Ectodermal cell (in vitro differentiated cells): ENCODE data around the gene WSCD2.

Experiments used
- H3K27ac ChIP-seq: 2 replicates; pipeline ENCODE4 v1.7.0; 2013; ENCODE audit warnings: mild to moderate bottlenecking, low read depth, low read length; ENCODE audit not compliant: insufficient read depth, poor library complexity, severe bottlenecking
- H3K27me3 ChIP-seq: 2 replicates; pipeline ENCODE4 v1.7.0; 2013; ENCODE audit warnings: mild to moderate bottlenecking, low read length; ENCODE audit not compliant: insufficient read depth, control insufficient read depth, poor library complexity, severe bottlenecking
- H3K36me3 ChIP-seq: one replicate; pipeline ENCODE4 v1.7.0; 2013; ENCODE audit warnings: low read length; ENCODE audit not compliant: control insufficient read depth, insufficient read depth
- H3K4me1 ChIP-seq: one replicate; pipeline ENCODE4 v1.7.0; 2013; ENCODE audit warnings: low read length; ENCODE audit not compliant: control insufficient read depth, insufficient read depth
- H3K4me3 ChIP-seq: 2 replicates; pipeline ENCODE4 v1.7.0; 2013; ENCODE audit warnings: low read depth, low read length, control low read depth; ENCODE audit not compliant: insufficient read depth
- H3K9me3 ChIP-seq: 2 replicates; pipeline ENCODE4 v1.7.0; 2013; ENCODE audit warnings: mild to moderate bottlenecking, low read length, moderate library complexity; ENCODE audit not compliant: control insufficient read depth
- WGBS, 2 experiments: methylation state at CpG; one replicate each; pipeline ENCODE4 v1.1.7; 2013; ENCODE audit warnings: missing lambda C conversion rate in 2 of 2; 5-methylcytosine and 5-hydroxymethylcytosine counted together

The WSCD2 gene

GRCh38 chr12:108190529-108190928 is 61.4 kb downstream of the WSCD2 start:
- Histone ChIP-seq H3K36me3 (no peaks in the 10 kb centered on the region), H3K27ac (no peak overlapping the region), H3K4me1 (no peaks in the 10 kb centered on the region), H3K4me3 (no peak overlapping the region), H3K9me3 (no peaks in the 10 kb centered on the region), H3K27me3 (no peaks in the 10 kb centered on the region)
- 82 to 83% methylated on average over 3 of the region's 3 CpGs for WGBS, 2 experiments

- 91 to 96% methylated on average over 1 to 2 of the region's 2 CpGs for WGBS, 2 experiments
- Histone ChIP-seq H3K27ac (no peak overlapping the region), H3K36me3 (no peaks in the 10 kb centered on the region), H3K4me1 (no peaks in the 10 kb centered on the region), H3K27me3 (no peaks in the 10 kb centered on the region), H3K9me3 (no peaks in the 10 kb centered on the region), H3K4me3 (no peak overlapping the region)
Measured at GRCh38 chr12:108191086-108191485, 62.0 kb downstream of the WSCD2 start.

GRCh38 chr12:108191938-108192337 is 62.9 kb downstream of the WSCD2 start:
- Histone ChIP-seq H3K4me3 (no peak overlapping the region), H3K9me3 (no peaks in the 10 kb centered on the region), H3K27me3 (no peaks in the 10 kb centered on the region), H3K4me1 (no peaks in the 10 kb centered on the region), H3K27ac (no peak overlapping the region), H3K36me3 (no peaks in the 10 kb centered on the region)
- 70 to 75% methylated on average over 4 of the region's 4 CpGs for WGBS, 2 experiments

GRCh38 chr12:108193493-108193892 is 64.4 kb downstream of the WSCD2 start:
- Histone ChIP-seq H3K27ac (no peak overlapping the region), H3K27me3 (no peaks in the 10 kb centered on the region), H3K4me3 (no peak overlapping the region), H3K36me3 (no peaks in the 10 kb centered on the region), H3K4me1 (no peaks in the 10 kb centered on the region), H3K9me3 (no peaks in the 10 kb centered on the region)
- WGBS, 2 experiments, result 77 to 80% methylated on average over 5 of the region's 5 CpGs

GRCh38 chr12:108193917-108194316 is 64.8 kb downstream of the WSCD2 start:
- no peaks in the 10 kb centered on the region for H3K27me3 ChIP-seq
- H3K36me3 ChIP-seq, result no peaks in the 10 kb centered on the region
- H3K27ac ChIP-seq, result no peak overlapping the region
- H3K9me3 ChIP-seq, result no peaks in the 10 kb centered on the region
- WGBS, 2 experiments, result 42 to 61% methylated on average over 1 to 2 of the region's 2 CpGs
- H3K4me1 ChIP-seq, result no peaks in the 10 kb centered on the region
- H3K4me3 ChIP-seq, result no peak overlapping the region

GRCh38 chr12:108194585-108194984 is 65.5 kb downstream of the WSCD2 start:
- WGBS, 2 experiments, result 62 to 91% methylated on average over 1 of the region's 1 CpG
- no peaks in the 10 kb centered on the region for H3K9me3 ChIP-seq

GRCh38 chr12:108196319-108196718 is 67.2 kb downstream of the WSCD2 start:
- 86 to 87% methylated on average over 1 of the region's 1 CpG for WGBS, 2 experiments
- Histone ChIP-seq H3K27me3 (no peaks in the 10 kb centered on the region), H3K9me3 (no peaks in the 10 kb centered on the region), H3K27ac (no peak overlapping the region), H3K36me3 (no peaks in the 10 kb centered on the region), H3K4me1 (no peaks in the 10 kb centered on the region), H3K4me3 (no peak overlapping the region)

More at GRCh38 chr12:108194585-108194984, 65.5 kb downstream of the WSCD2 start:
- Histone ChIP-seq H3K27me3 (no peaks in the 10 kb centered on the region), H3K36me3 (no peaks in the 10 kb centered on the region), H3K4me3 (no peak overlapping the region), H3K27ac (no peak overlapping the region), H3K4me1 (no peaks in the 10 kb centered on the region)

- WGBS, 2 experiments, result 93 to 97% methylated on average over 2 of the region's 2 CpGs
- Histone ChIP-seq H3K27ac (no peak overlapping the region), H3K36me3 (no peaks in the 10 kb centered on the region), H3K9me3 (no peaks in the 10 kb centered on the region), H3K4me3 (no peak overlapping the region), H3K4me1 (no peaks in the 10 kb centered on the region), H3K27me3 (no peaks in the 10 kb centered on the region)
Measured at GRCh38 chr12:108196921-108197320, 67.8 kb downstream of the WSCD2 start.

- WGBS, 2 experiments, result 72 to 81% methylated on average over 4 of the region's 4 CpGs
- Histone ChIP-seq H3K4me1 (no peaks in the 10 kb centered on the region), H3K4me3 (no peak overlapping the region), H3K9me3 (no peaks in the 10 kb centered on the region), H3K27me3 (no peaks in the 10 kb centered on the region), H3K27ac (no peak overlapping the region), H3K36me3 (no peaks in the 10 kb centered on the region)
Measured at GRCh38 chr12:108198043-108198442, 69.0 kb downstream of the WSCD2 start.

- no peak overlapping the region for H3K4me3 ChIP-seq
- H3K27me3 ChIP-seq, result no peaks in the 10 kb centered on the region
- no peaks in the 10 kb centered on the region for H3K9me3 ChIP-seq
- no peak overlapping the region for H3K27ac ChIP-seq
- no peaks in the 10 kb centered on the region for H3K36me3 ChIP-seq
- no peaks in the 10 kb centered on the region for H3K4me1 ChIP-seq
- 94 to 95% methylated on average over 5 of the region's 5 CpGs for WGBS, 2 experiments
Measured at GRCh38 chr12:108199106-108199505, 70.0 kb downstream of the WSCD2 start.

GRCh38 chr12:108201808-108202207 is 72.7 kb downstream of the WSCD2 start:
- Histone ChIP-seq H3K27me3 (no peaks in the 10 kb centered on the region), H3K4me1 (no peaks in the 10 kb centered on the region), H3K4me3 (no peak overlapping the region), H3K36me3 (no peaks in the 10 kb centered on the region), H3K27ac (no peak overlapping the region), H3K9me3 (no peaks in the 10 kb centered on the region)
- 69 to 70% methylated on average over 6 of the region's 6 CpGs for WGBS, 2 experiments
